K562 (cell line): ENCODE measurements around the gene ZNF438. TPM values are rescaled to one million over a fixed set of nuclear protein-coding genes. Genes with fewer than 3 reads are reported as not detected.

Experiments used
- ATAC-seq: fragments of 200-7000 bp; cut with Tn5 transposase; 3 replicates; pipeline ENCODE4 v1.9.1; 2020; ENCODE audit warnings: moderate library complexity
- BruUV-seq: library from RNA; stranded (reverse); fragments of 400-500 nt; replicated peaks from 2 replicates; lab custom pipeline; 2021; lab: Mats Ljungman, UMichigan
- CTCF ChIA-PET: fragments of 300-600 bp; formaldehyde crosslinking; extraction: SDS; loops from one replicate; lab custom pipeline; 2021; ENCODE audit warnings: low intra/inter-chr PET ratio; lab: Yijun Ruan, JAX
- POLR2A ChIA-PET: fragments of 300-600, 350-650 bp; sonication (Branson Sonifier 250); formaldehyde crosslinking; extraction: SDS; loops from one replicate; lab custom pipeline; 2021; ENCODE audit warnings: antibody characterized with exemption, inconsistent platforms; lab: Yijun Ruan, JAX
- DNase-seq, 4 experiments: peaks; one replicate each; pipeline versions ENCODE4 v3.0.0 to v3.0.0-alpha.2; 2011 to 2018; ENCODE audit warnings: low spot score in 3 of 4, mixed read lengths in 3 of 4; ENCODE audit errors: extremely low read depth in 1 of 4
- FAIRE-seq: peaks from 2 replicates; lab custom pipeline; 2011; peaks lifted over from hg19 to GRCh38; lab: Jason Lieb, UNC
- H2AFZ ChIP-seq: 2 replicates; pipeline ENCODE4 v1.6.0; 2011; ENCODE audit warnings: low read depth, low read length, control low read depth, inconsistent platforms
- H3K27ac ChIP-seq: fragments of 200-600 bp; 3 replicates; pipeline ENCODE4 v1.8.0; 2011; ENCODE audit warnings: low read depth, mild to moderate bottlenecking, control low read depth, inconsistent platforms, low read length, moderate library complexity, mixed read lengths; ENCODE audit errors: extremely low read depth
- H3K27me3 ChIP-seq, 2 experiments: fragments of 300-600 bp in 1 of 2; 2 replicates in 1 of 2; 3 replicates in 1 of 2; pipeline versions ENCODE4 v1.6.0 to v1.8.0; 2011; ENCODE audit warnings: inconsistent platforms in 2 of 2, low read length in 2 of 2, mild to moderate bottlenecking in 1 of 2, mixed read lengths in 1 of 2, moderate library complexity in 1 of 2; ENCODE audit not compliant: control insufficient read depth in 2 of 2, insufficient read depth in 2 of 2
- H3K36me3 ChIP-seq: fragments of 300-600 bp; 3 replicates; pipeline ENCODE4 v1.8.0; 2011; ENCODE audit warnings: mild to moderate bottlenecking, low read length, inconsistent platforms; ENCODE audit not compliant: control insufficient read depth, insufficient read depth
- H3K4me1 ChIP-seq, 2 experiments: fragments of 200-600 bp in 1 of 2; replicated peaks in 1 of 2; 2 replicates in 1 of 2; 3 replicates in 1 of 2; pipeline versions ENCODE4 v1.5.1 to v1.8.0; 2011; ENCODE audit warnings: inconsistent platforms in 2 of 2, low read length in 2 of 2, mild to moderate bottlenecking in 1 of 2, mixed read lengths in 1 of 2, moderate library complexity in 1 of 2; ENCODE audit not compliant: control insufficient read depth in 2 of 2, insufficient read depth in 2 of 2
- H3K4me2 ChIP-seq: 2 replicates; pipeline ENCODE4 v1.6.1; 2011; ENCODE audit warnings: low read length, control low read depth, inconsistent platforms, mixed read lengths; ENCODE audit not compliant: insufficient read depth
- H3K4me3 ChIP-seq: fragments of 200-600 bp; sonication (generic), shearing (Covaris generic); 2 replicates; pipeline ENCODE4 v1.5.1; 2016; ENCODE audit warnings: control low read depth, inconsistent platforms
- H3K79me2 ChIP-seq: fragments of 200-600 bp; 3 replicates; pipeline ENCODE4 v1.8.0; 2011; ENCODE audit warnings: low read length, inconsistent platforms; ENCODE audit not compliant: control insufficient read depth, insufficient read depth
- H3K9ac ChIP-seq, 2 experiments: 2 replicates each; pipeline versions ENCODE4 v1.6.0 to v1.6.1; 2011; ENCODE audit warnings: low read depth in 2 of 2, low read length in 2 of 2, control low read depth in 1 of 2, inconsistent platforms in 1 of 2, mild to moderate bottlenecking in 1 of 2, mixed read lengths in 1 of 2; ENCODE audit not compliant: insufficient read depth in 1 of 2
- H3K9me1 ChIP-seq: one replicate; pipeline ENCODE4 v1.6.0; 2011; ENCODE audit warnings: inconsistent platforms, mild to moderate bottlenecking, low read length, moderate library complexity; ENCODE audit not compliant: control insufficient read depth, insufficient read depth
- H3K9me3 ChIP-seq: replicated peaks from 2 replicates; pipeline ENCODE4 v1.5.1; 2011; ENCODE audit warnings: low read depth, low read length, inconsistent platforms; ENCODE audit not compliant: control insufficient read depth, insufficient read depth
- H4K20me1 ChIP-seq: replicated peaks from 2 replicates; pipeline ENCODE4 v1.6.1; 2011; ENCODE audit warnings: low read length, inconsistent platforms, mixed read lengths; ENCODE audit not compliant: control insufficient read depth, insufficient read depth
- CBFA2T3 ChIP-seq: fragments of 450-650 bp; IDR thresholded peaks from 2 replicates; pipeline ENCODE4 v1.6.1; 2017
- CBFB ChIP-seq: sonication (generic); formaldehyde crosslinking; IDR thresholded peaks from 2 replicates; pipeline ENCODE4 v1.4.0; 2020; ENCODE audit warnings: mild to moderate bottlenecking, missing genetic modification reagents
- CBX2 ChIP-seq: fragments of 200-600 bp; sonication (generic); IDR thresholded peaks from one replicate; pipeline ENCODE4 v1.6.1; 2012; ENCODE audit warnings: mild to moderate bottlenecking, low read length, inconsistent platforms; ENCODE audit not compliant: insufficient read depth, poor library complexity, severe bottlenecking
- RBM17 ChIP-seq: fragments of 200-400 bp; formaldehyde crosslinking; IDR thresholded peaks from 2 replicates; pipeline ENCODE4 v1.6.1; 2017; ENCODE audit warnings: low read depth, mild to moderate bottlenecking, low read length, borderline replicate concordance
- ZFP36 ChIP-seq: fragments of 150-350 bp; IDR thresholded peaks from 2 replicates; pipeline ENCODE4 v1.6.1; 2018; ENCODE audit warnings: low read length, low read depth; ENCODE audit not compliant: partially characterized antibody
- WGBS: fragments of 100-300 bp; shearing (Covaris generic); methylation state at CpG from one replicate; pipeline ENCODE4 v1.1.6; 2016; ENCODE audit warnings: low coverage, mixed read lengths; ENCODE audit not compliant: insufficient coverage; ENCODE audit errors: missing lambda C conversion rate; 5-methylcytosine and 5-hydroxymethylcytosine counted together
- in situ Hi-C: fragments of 300-500 bp; cut with MboI; formaldehyde crosslinking; loops from 4 replicates; pipeline ENCODE4 v1.15.0; 2018; ENCODE audit warnings: inconsistent platforms, mixed read lengths
- intact Hi-C: fragments of 100-400 bp; cut with micrococcal nuclease; formaldehyde crosslinking; loops from 2 replicates; pipeline ENCODE4 v1.14.2; 2022
- polyA plus RNA-seq, 8 experiments: library from polyadenylated mRNA; depleted of rRNA in 4 of 8; stranded (reverse) in 5 of 8; unstranded in 3 of 8; fragments of >200 nt; fragmentation: Nextera tagmentation in 2 of 8; fragmentation: Illumina TruSeq in 1 of 8; extraction: Ambion mirVana in 2 of 8; extraction: Trizol in 1 of 8; gene quantifications; 2 replicates each; pipeline versions ENCODE4 v1.2.1 to v1.2.3, GENCODE V29; 2011 to 2014; ENCODE audit warnings: inconsistent platforms in 1 of 8, missing spikeins in 1 of 8
- total RNA-seq, 7 experiments: library from RNA; depleted of rRNA in 6 of 7; stranded (reverse); fragments of >200 nt in 6 of 7; fragmentation: Illumina TruSeq in 2 of 7; extraction: Trizol in 2 of 7; gene quantifications; 2 replicates each; pipeline versions ENCODE4 v1.2.1 to v1.2.3, GENCODE V29; 2011 to 2021; ENCODE audit warnings: low replicate concordance in 1 of 7
- TF ChIP-seq, protein P1 (sequence below): fragments of 250-450 bp; sonication (Bioruptor Pico); IDR thresholded peaks from 2 replicates; pipeline ENCODE4 v1.6.1; 2021; ENCODE audit warnings: mild to moderate bottlenecking
- TF ChIP-seq, protein P2 (sequence below), 2 experiments: fragments of 150-350 bp in 1 of 2; IDR thresholded peaks; 2 replicates each; pipeline ENCODE4 v1.6.1; 2012 to 2016; ENCODE audit warnings: low read depth in 2 of 2, low read length in 2 of 2, mild to moderate bottlenecking in 1 of 2, moderate library complexity in 1 of 2
- TF ChIP-seq, protein P3 (sequence below): IDR thresholded peaks from 2 replicates; pipeline ENCODE4 v1.6.1; 2014; ENCODE audit warnings: antibody characterized with exemption
- TF ChIP-seq, protein P4 (sequence below): IDR thresholded peaks from 2 replicates; pipeline ENCODE4 v1.6.1; 2016; ENCODE audit warnings: missing genetic modification characterization, missing compliant biosample characterization
- TF ChIP-seq, protein P5 (sequence below): fragments of 450-650 bp; IDR thresholded peaks from 2 replicates; pipeline ENCODE4 v1.6.1; 2017; ENCODE audit warnings: antibody characterized with exemption, mild to moderate bottlenecking

The ZNF438 gene
- total and polyA plus RNA-seq, 9 of the 15 experiments (the other 6 are each of a cell fraction or from before 2014, with no cell fraction given) = 0.45 to 1.5 (median 0.91) TPM

DNA sequence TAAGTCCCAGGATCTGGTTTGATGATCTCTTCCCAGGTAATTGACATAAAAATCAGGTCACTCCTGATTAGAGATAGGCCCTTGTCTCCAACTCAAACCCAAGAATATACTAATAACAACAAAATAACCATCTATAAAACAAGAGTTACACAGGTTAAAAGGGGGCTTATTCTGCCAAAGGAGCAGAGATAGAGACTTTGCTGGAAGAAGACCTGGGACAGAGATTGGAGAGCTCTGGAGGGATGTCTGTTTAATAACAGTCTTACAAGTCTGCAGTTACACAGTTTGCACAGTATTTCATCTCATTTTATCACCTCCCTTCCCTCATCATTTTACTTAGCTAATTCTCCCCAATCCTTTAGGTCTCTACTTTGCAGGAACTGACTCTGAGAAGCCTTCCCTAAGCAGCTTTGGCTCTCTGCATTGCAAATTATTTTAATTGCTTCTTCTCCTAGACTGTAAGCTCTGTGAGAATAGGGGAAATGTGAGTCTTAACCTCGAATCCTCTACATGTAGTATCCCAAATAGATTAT lies 3.7 kb upstream of the ZNF438 start:
- DNase-seq (no peak), FAIRE-seq (no peak), ATAC-seq (no peak)
- Histone ChIP-seq H3K27me3 (no peaks in the 10 kb centered on the region), H3K9me3 (no peaks in the 10 kb centered on the region), H3K4me2 (no peak overlapping the region), H3K27ac (no peak overlapping the region), H3K36me3 (no peaks in the 10 kb centered on the region), H3K4me1 (peaks cover 8 to 18% of the 10 kb centered on the region in 2 experiments; a peak in 4 of 5 replicates), H3K9me1 (no peaks in the 10 kb centered on the region), H3K9ac (no peak overlapping the region), H3K79me2 (no peaks in the 10 kb centered on the region), H3K4me3 (no peak overlapping the region), H2AFZ (no peak overlapping the region), H4K20me1 (no peaks in the 10 kb centered on the region)
- in situ Hi-C loops = no loop called here
- CTCF ChIA-PET = no interaction called here
- intact Hi-C loops = no loop called here
- 0% methylated on average over 1 of the region's 1 CpG for WGBS
- BruUV-seq = no TSS peak
- POLR2A ChIA-PET = interaction anchor here (0.6 kb wide), 1 partner anchor 26 kb away, joined by 3 read pairs; no protein-coding TSS in a partner anchor
- TF ChIP-seq CBFB (CRISPR knock-in tag) (no peak), RBM17 (no peak), ZFP36 (no peak), CBFA2T3 (no peak), CBX2 (no peak)
- TF ChIP-seq, protein P1, sequence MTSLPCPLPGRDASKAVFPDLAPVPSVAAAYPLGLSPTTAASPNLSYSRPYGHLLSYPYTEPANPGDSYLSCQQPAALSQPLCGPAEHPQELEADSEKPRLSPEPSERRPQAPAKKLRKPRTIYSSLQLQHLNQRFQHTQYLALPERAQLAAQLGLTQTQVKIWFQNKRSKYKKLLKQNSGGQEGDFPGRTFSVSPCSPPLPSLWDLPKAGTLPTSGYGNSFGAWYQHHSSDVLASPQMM = no peak
- TF ChIP-seq, protein P2, sequence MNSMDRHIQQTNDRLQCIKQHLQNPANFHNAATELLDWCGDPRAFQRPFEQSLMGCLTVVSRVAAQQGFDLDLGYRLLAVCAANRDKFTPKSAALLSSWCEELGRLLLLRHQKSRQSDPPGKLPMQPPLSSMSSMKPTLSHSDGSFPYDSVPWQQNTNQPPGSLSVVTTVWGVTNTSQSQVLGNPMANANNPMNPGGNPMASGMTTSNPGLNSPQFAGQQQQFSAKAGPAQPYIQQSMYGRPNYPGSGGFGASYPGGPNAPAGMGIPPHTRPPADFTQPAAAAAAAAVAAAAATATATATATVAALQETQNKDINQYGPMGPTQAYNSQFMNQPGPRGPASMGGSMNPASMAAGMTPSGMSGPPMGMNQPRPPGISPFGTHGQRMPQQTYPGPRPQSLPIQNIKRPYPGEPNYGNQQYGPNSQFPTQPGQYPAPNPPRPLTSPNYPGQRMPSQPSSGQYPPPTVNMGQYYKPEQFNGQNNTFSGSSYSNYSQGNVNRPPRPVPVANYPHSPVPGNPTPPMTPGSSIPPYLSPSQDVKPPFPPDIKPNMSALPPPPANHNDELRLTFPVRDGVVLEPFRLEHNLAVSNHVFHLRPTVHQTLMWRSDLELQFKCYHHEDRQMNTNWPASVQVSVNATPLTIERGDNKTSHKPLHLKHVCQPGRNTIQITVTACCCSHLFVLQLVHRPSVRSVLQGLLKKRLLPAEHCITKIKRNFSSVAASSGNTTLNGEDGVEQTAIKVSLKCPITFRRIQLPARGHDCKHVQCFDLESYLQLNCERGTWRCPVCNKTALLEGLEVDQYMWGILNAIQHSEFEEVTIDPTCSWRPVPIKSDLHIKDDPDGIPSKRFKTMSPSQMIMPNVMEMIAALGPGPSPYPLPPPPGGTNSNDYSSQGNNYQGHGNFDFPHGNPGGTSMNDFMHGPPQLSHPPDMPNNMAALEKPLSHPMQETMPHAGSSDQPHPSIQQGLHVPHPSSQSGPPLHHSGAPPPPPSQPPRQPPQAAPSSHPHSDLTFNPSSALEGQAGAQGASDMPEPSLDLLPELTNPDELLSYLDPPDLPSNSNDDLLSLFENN (IDR thresholded peaks at IDR 0.05; ENCODE audit: low read depth in 2 of 2, low read length in 2 of 2) = no peak
- TF ChIP-seq, protein P3, sequence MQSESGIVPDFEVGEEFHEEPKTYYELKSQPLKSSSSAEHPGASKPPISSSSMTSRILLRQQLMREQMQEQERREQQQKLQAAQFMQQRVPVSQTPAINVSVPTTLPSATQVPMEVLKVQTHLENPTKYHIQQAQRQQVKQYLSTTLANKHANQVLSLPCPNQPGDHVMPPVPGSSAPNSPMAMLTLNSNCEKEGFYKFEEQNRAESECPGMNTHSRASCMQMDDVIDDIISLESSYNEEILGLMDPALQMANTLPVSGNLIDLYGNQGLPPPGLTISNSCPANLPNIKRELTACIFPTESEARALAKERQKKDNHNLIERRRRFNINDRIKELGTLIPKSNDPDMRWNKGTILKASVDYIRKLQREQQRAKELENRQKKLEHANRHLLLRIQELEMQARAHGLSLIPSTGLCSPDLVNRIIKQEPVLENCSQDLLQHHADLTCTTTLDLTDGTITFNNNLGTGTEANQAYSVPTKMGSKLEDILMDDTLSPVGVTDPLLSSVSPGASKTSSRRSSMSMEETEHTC = no peak
- TF ChIP-seq, protein P4, sequence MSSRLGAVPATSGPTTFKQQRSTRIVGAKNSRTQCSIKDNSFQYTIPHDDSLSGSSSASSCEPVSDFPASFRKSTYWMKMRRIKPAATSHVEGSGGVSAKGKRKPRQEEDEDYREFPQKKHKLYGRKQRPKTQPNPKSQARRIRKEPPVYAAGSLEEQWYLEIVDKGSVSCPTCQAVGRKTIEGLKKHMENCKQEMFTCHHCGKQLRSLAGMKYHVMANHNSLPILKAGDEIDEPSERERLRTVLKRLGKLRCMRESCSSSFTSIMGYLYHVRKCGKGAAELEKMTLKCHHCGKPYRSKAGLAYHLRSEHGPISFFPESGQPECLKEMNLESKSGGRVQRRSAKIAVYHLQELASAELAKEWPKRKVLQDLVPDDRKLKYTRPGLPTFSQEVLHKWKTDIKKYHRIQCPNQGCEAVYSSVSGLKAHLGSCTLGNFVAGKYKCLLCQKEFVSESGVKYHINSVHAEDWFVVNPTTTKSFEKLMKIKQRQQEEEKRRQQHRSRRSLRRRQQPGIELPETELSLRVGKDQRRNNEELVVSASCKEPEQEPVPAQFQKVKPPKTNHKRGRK (tag) = no peak
- TF ChIP-seq, protein P5, sequence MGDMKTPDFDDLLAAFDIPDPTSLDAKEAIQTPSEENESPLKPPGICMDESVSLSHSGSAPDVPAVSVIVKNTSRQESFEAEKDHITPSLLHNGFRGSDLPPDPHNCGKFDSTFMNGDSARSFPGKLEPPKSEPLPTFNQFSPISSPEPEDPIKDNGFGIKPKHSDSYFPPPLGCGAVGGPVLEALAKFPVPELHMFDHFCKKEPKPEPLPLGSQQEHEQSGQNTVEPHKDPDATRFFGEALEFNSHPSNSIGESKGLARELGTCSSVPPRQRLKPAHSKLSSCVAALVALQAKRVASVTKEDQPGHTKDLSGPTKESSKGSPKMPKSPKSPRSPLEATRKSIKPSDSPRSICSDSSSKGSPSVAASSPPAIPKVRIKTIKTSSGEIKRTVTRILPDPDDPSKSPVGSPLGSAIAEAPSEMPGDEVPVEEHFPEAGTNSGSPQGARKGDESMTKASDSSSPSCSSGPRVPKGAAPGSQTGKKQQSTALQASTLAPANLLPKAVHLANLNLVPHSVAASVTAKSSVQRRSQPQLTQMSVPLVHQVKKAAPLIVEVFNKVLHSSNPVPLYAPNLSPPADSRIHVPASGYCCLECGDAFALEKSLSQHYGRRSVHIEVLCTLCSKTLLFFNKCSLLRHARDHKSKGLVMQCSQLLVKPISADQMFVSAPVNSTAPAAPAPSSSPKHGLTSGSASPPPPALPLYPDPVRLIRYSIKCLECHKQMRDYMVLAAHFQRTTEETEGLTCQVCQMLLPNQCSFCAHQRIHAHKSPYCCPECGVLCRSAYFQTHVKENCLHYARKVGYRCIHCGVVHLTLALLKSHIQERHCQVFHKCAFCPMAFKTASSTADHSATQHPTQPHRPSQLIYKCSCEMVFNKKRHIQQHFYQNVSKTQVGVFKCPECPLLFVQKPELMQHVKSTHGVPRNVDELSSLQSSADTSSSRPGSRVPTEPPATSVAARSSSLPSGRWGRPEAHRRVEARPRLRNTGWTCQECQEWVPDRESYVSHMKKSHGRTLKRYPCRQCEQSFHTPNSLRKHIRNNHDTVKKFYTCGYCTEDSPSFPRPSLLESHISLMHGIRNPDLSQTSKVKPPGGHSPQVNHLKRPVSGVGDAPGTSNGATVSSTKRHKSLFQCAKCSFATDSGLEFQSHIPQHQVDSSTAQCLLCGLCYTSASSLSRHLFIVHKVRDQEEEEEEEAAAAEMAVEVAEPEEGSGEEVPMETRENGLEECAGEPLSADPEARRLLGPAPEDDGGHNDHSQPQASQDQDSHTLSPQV = no peak
